ENCODE results near the gene SCAMP2.
A peak's percentile ranks its signal among the peaks of the same experiment; 100 is the strongest.

SCAMP2 gene

GRCh38 chr15:74816624-74817369 is 56.4 kb downstream of the SCAMP2 start:
- DNase-seq (ENCODE audit: low read depth): no peak

- DNase-seq (ENCODE audit: low read depth): no peak
These were observed 57.2 kb downstream of the SCAMP2 start for GRCh38 chr15:74815961-74816360.

GRCh38 chr15:74815121-74815934 is 57.8 kb downstream of the SCAMP2 start:
- no peak for DNase-seq (ENCODE audit: low read depth)

GRCh38 chr15:74812533-74812932 is 60.6 kb downstream of the SCAMP2 start, which contains the start of gene LMAN1L:
TSS of gene LMAN1L (plus strand) at chr15:74812835. CDS start at chr15:74812855, 20 bp downstream.
- no peak for DNase-seq (ENCODE audit: low read depth)

GRCh38 chr15:74809956-74810355 is 63.2 kb downstream of the SCAMP2 start:
- DNase-seq (ENCODE audit: low read depth): no peak

- DNase-seq (ENCODE audit: low read depth): no peak
These were observed 63.9 kb downstream of the SCAMP2 start for GRCh38 chr15:74809242-74809641.

- DNase-seq (ENCODE audit: low read depth): no peak
These were observed 64.3 kb downstream of the SCAMP2 start for GRCh38 chr15:74808840-74809229.

- DNase-seq (ENCODE audit: low read depth): no peak
These were observed 64.9 kb downstream of the SCAMP2 start for GRCh38 chr15:74808078-74808839.

GRCh38 chr15:74807282-74807681 is 65.9 kb downstream of the SCAMP2 start:
- DNase-seq (ENCODE audit: low read depth): no peak

GRCh38 chr15:74804935-74805334 is 68.2 kb downstream of the SCAMP2 start:
- no peak for DNase-seq (ENCODE audit: low read depth)

GRCh38 chr15:74802862-74803447 is 70.2 kb downstream of the SCAMP2 start:
- no peak for DNase-seq (ENCODE audit: low read depth)

- no peak for DNase-seq (ENCODE audit: low read depth)
These were observed 70.9 kb downstream of the SCAMP2 start for GRCh38 chr15:74802290-74802689.

- no peak for DNase-seq (ENCODE audit: low read depth)
These were observed 71.7 kb downstream of the SCAMP2 start for GRCh38 chr15:74801311-74801997.

- no peak for DNase-seq (ENCODE audit: low read depth)
These were observed 72.5 kb downstream of the SCAMP2 start for GRCh38 chr15:74800559-74801094.

- DNase-seq (ENCODE audit: low read depth): peak; percentile 77
These were observed 73.2 kb downstream of the SCAMP2 start for GRCh38 chr15:74799856-74800558.

- DNase-seq (ENCODE audit: low read depth): no peak
These were observed 73.8 kb downstream of the SCAMP2 start for GRCh38 chr15:74799255-74799855.

GRCh38 chr15:74798388-74799254 is 74.5 kb downstream of the SCAMP2 start:
- no peak for DNase-seq (ENCODE audit: low read depth)

- DNase-seq (ENCODE audit: low read depth): no peak
These were observed 77.1 kb downstream of the SCAMP2 start for GRCh38 chr15:74795966-74796625.

- DNase-seq (ENCODE audit: low read depth): no peak
These were observed 78.2 kb downstream of the SCAMP2 start for GRCh38 chr15:74794970-74795349.
